Measurements from ENCODE around the gene MKNK1.

MKNK1 gene

GRCh38 chr1:46596036-46596435 lies 8.0 kb downstream of the MKNK1 start:
- DNase-seq (ENCODE audit: low spot score), result no peak

- DNase-seq (ENCODE audit: low spot score), result peak; percentile 82
Measured at GRCh38 chr1:46595127-46595526, 8.9 kb downstream of the MKNK1 start.

- DNase-seq (ENCODE audit: low spot score), result peak; percentile 69
Measured at GRCh38 chr1:46594063-46594462, 10.0 kb downstream of the MKNK1 start.

GRCh38 chr1:46592823-46593222 lies 11.2 kb downstream of the MKNK1 start:
- no peak for DNase-seq (ENCODE audit: low spot score)

GRCh38 chr1:46589529-46589928 lies 14.5 kb downstream of the MKNK1 start:
- DNase-seq (ENCODE audit: low spot score), result no peak

GRCh38 chr1:46587069-46587468 lies 17.0 kb downstream of the MKNK1 start:
- DNase-seq (ENCODE audit: low spot score), result peak; percentile 77

- DNase-seq (ENCODE audit: low spot score), result no peak
Measured at GRCh38 chr1:46585312-46585938, 18.6 kb downstream of the MKNK1 start.

GRCh38 chr1:46583494-46583893 lies 20.6 kb downstream of the MKNK1 start:
- no peak for DNase-seq (ENCODE audit: low spot score)

GRCh38 chr1:46582972-46583371 lies 21.1 kb downstream of the MKNK1 start:
- no peak for DNase-seq (ENCODE audit: low spot score)

- no peak for DNase-seq (ENCODE audit: low spot score)
Measured at GRCh38 chr1:46581681-46582455, 22.2 kb downstream of the MKNK1 start.

- DNase-seq (ENCODE audit: low spot score), result no peak
Measured at GRCh38 chr1:46580140-46580903, 23.7 kb downstream of the MKNK1 start.

GRCh38 chr1:46577671-46578070 lies 26.4 kb downstream of the MKNK1 start:
- no peak for DNase-seq (ENCODE audit: low spot score)

GRCh38 chr1:46576596-46576995 lies 27.5 kb downstream of the MKNK1 start:
- no peak for DNase-seq (ENCODE audit: low spot score)

GRCh38 chr1:46575778-46576177 lies 28.3 kb downstream of the MKNK1 start:
- no peak for DNase-seq (ENCODE audit: low spot score)

- DNase-seq (ENCODE audit: low spot score), result no peak
Measured at GRCh38 chr1:46575300-46575699, 28.8 kb downstream of the MKNK1 start.

GRCh38 chr1:46571691-46572225 lies 32.3 kb downstream of the MKNK1 start:
- DNase-seq (ENCODE audit: low spot score), result no peak

GRCh38 chr1:46569884-46570725 lies 34.0 kb downstream of the MKNK1 start:
- DNase-seq (ENCODE audit: low spot score), result no peak

- DNase-seq (ENCODE audit: low spot score), result no peak
Measured at GRCh38 chr1:46569116-46569515, 35.0 kb downstream of the MKNK1 start.

- no peak for DNase-seq (ENCODE audit: low spot score)
Measured at GRCh38 chr1:46568461-46568891, 35.6 kb downstream of the MKNK1 start.

GRCh38 chr1:46563341-46563740 lies 40.7 kb downstream of the MKNK1 start:
- no peak for DNase-seq (ENCODE audit: low spot score)

GRCh38 chr1:46562498-46562897 lies 41.6 kb downstream of the MKNK1 start:
- DNase-seq (ENCODE audit: low spot score), result no peak

- no peak for DNase-seq (ENCODE audit: low spot score)
Measured at GRCh38 chr1:46558966-46559365, 45.1 kb downstream of the MKNK1 start.
